Psoas muscle (tissue), 8 donors: Measurements from ENCODE around the gene NMD3. TPM values are rescaled to one million over a fixed set of nuclear protein-coding genes. Genes with fewer than 3 reads are reported as not detected.

ENCODE experiments used
- ATAC-seq, 4 donors: fragments of 200-7000 bp; cut with Tn5 transposase; one replicate each; pipeline ENCODE4 v1.9.1; 2020; ENCODE audit warnings: moderate library complexity in 3 of 4, mild to moderate bottlenecking in 2 of 4
- DNase-seq, 2 donors: peaks; one replicate each; pipeline ENCODE4 v3.0.0-alpha.2; 2020
- H3K27ac ChIP-seq: fragments of 200-600 bp; one replicate; pipeline ENCODE4 v1.8.0; 2022
- H3K27me3 ChIP-seq, 3 donors: fragments of 200-600 bp in 1 of 3; one replicate each; pipeline versions ENCODE4 v1.6.1 to v1.8.0; 2013 to 2022; ENCODE audit warnings: low read length in 2 of 3, mild to moderate bottlenecking in 2 of 3, moderate library complexity in 1 of 3; ENCODE audit not compliant: insufficient read depth in 3 of 3
- H3K36me3 ChIP-seq, 2 donors: fragments of 200-600 bp in 1 of 2; one replicate each; pipeline versions ENCODE4 v1.6.1 to v1.8.0; 2013 to 2022; ENCODE audit warnings: low read depth in 1 of 2, mild to moderate bottlenecking in 1 of 2, moderate library complexity in 1 of 2; ENCODE audit not compliant: insufficient read depth in 1 of 2
- H3K4me1 ChIP-seq: fragments of 200-600 bp; one replicate; pipeline ENCODE4 v1.8.0; 2022
- H3K4me3 ChIP-seq: fragments of 200-600 bp; one replicate; pipeline ENCODE4 v1.8.0; 2022; ENCODE audit warnings: mild to moderate bottlenecking
- H3K9me3 ChIP-seq: fragments of 200-600 bp; one replicate; pipeline ENCODE4 v1.8.0; 2022
- CTCF ChIP-seq: fragments of 200-600 bp; IDR thresholded peaks from one replicate; pipeline ENCODE4 v1.8.0; 2022; ENCODE audit warnings: antibody characterized with exemption
- WGBS, 3 donors: extraction: QIAGEN DNeasy Blood & Tissue Kit; methylation state at CpG; one replicate each; pipeline versions ENCODE4 v1.1.6 to v1.1.7; 2013; 5-methylcytosine and 5-hydroxymethylcytosine counted together
- intact Hi-C, 2 donors: fragments of 100-400 bp; cut with DNase I; formaldehyde crosslinking; loops; one replicate each; pipeline versions ENCODE4 v1.11.0 to v1.14.2; 2022
- polyA plus RNA-seq, 3 donors: library from polyadenylated mRNA; stranded (reverse); fragments of 200-250 nt; gene quantifications; one replicate each; pipeline ENCODE4 v1.2.3, GENCODE V29; 2013
- total RNA-seq, 4 donors: library from RNA; stranded (reverse); fragmentation: NEBNext Ultra II Directional in 2 of 4; extraction: Animal tissue kit (Norgen Biotek cat#: 25700) in 2 of 4; gene quantifications; one replicate each; pipeline versions ENCODE4 v1.2.1 to v1.2.4, GENCODE V29; 2021 to 2023
- donor health status: healthy with polysubstance abuse.
- donor health status: DM: no; HTN: no; CAD: no; lungs with moderate emphysema.
- donor health status: Bipolar disorder and iron deficiency.
- donor health status: healthy.
- donor health status: DM: yes; HTN: yes; CAD: no.
- donor health status: DM: no; HTN: no; CAD: no.
- donor health status: DM: no; HTN: no; CAD: no.
- donor health status: DM: yes; HTN: yes; CAD: no.

NMD3 gene
- total and polyA plus RNA-seq, 7 donors = 19.1 to 53.4 (median 30.7) TPM

- intact Hi-C loops = no loop called here
- 96 to 98% (median 96%) methylated on average over 5 of the region's 5 CpGs for WGBS, 3 donors
- Histone ChIP-seq H3K9me3 (no peaks in the 10 kb centered on the region), H3K4me1 (no peaks in the 10 kb centered on the region), H3K36me3 (peaks cover 5 to 84% of the 10 kb centered on the region in 2 donors), H3K4me3 (no peak overlapping the region), H3K27ac (no peak overlapping the region), H3K27me3 (no peaks in the 10 kb centered on the region)
- ATAC-seq = no peak
- no peak for DNase-seq
- no peak for TF ChIP-seq CTCF
Measured at GRCh38 chr3:161252143-161252542, 31.0 kb downstream of the NMD3 start.

- ATAC-seq = no peak
- WGBS, 3 donors = 70 to 77% (median 74%) methylated on average over 1 of the region's 1 CpG
Measured at GRCh38 chr3:161253711-161254110, 32.6 kb downstream of the NMD3 start.

GRCh38 chr3:161254861-161255260, 33.8 kb downstream of the NMD3 start:
- H3K36me3 ChIP-seq = peaks cover 5 to 72% of the 10 kb centered on the region in 2 donors
- WGBS, 3 donors = 85 to 97% (median 88%) methylated on average over 1 of the region's 1 CpG
- no peak for TF ChIP-seq CTCF
- no peak for ATAC-seq
- no peaks in the 10 kb centered on the region for H3K27me3 ChIP-seq
- no peaks in the 10 kb centered on the region for H3K9me3 ChIP-seq
- intact Hi-C loops = no loop called here
- H3K4me3 ChIP-seq = no peak overlapping the region
- H3K4me1 ChIP-seq = no peaks in the 10 kb centered on the region
- no peak overlapping the region for H3K27ac ChIP-seq
- DNase-seq = no peak

More at GRCh38 chr3:161253711-161254110, 32.6 kb downstream of the NMD3 start:
- intact Hi-C loops = no loop called here
- Histone ChIP-seq H3K36me3 (peaks cover 5 to 84% of the 10 kb centered on the region in 2 donors), H3K9me3 (no peaks in the 10 kb centered on the region), H3K4me1 (no peaks in the 10 kb centered on the region), H3K4me3 (no peak overlapping the region), H3K27me3 (no peaks in the 10 kb centered on the region), H3K27ac (no peak overlapping the region)
- TF ChIP-seq CTCF = no peak
- no peak for DNase-seq

- WGBS, 3 donors = 78 to 85% (median 81%) methylated on average over 3 of the region's 3 CpGs
- ATAC-seq = no peak
- no peak overlapping the region for H3K27ac ChIP-seq
- no peak for DNase-seq
- intact Hi-C loops = no loop called here
- peaks cover 9% of the 10 kb centered on the region for H3K9me3 ChIP-seq
- H3K36me3 ChIP-seq = peaks cover 0 to 14% of the 10 kb centered on the region in 2 donors
- H3K4me3 ChIP-seq = no peak overlapping the region
- TF ChIP-seq CTCF = no peak
- no peaks in the 10 kb centered on the region for H3K27me3 ChIP-seq
- no peaks in the 10 kb centered on the region for H3K4me1 ChIP-seq
Measured at GRCh38 chr3:161263057-161263456, 41.9 kb downstream of the NMD3 start.

- intact Hi-C loops = no loop called here
- no peaks in the 10 kb centered on the region for H3K27me3 ChIP-seq
- no peaks in the 10 kb centered on the region for H3K4me1 ChIP-seq
- peaks cover 0 to 8% of the 10 kb centered on the region in 2 donors for H3K36me3 ChIP-seq
- H3K4me3 ChIP-seq = no peak overlapping the region
- no peak for TF ChIP-seq CTCF
- no peak overlapping the region for H3K27ac ChIP-seq
- WGBS, 3 donors = 74 to 87% (median 81%) methylated on average over 1 of the region's 1 CpG
- no peak for ATAC-seq
- H3K9me3 ChIP-seq = peaks cover 9% of the 10 kb centered on the region
- no peak for DNase-seq
Measured at GRCh38 chr3:161264852-161265251, 43.7 kb downstream of the NMD3 start.
